GM19351 (cell line): ENCODE results near the gene MINK1.

Source experiments
- ATAC-seq: cut with Tn5 transposase; IDR thresholded peaks from one replicate; pipeline ENCODE4 v1.9.1; 2021; ENCODE audit warnings: mild to moderate bottlenecking, moderate library complexity; ENCODE audit not compliant: unreplicated experiment

The MINK1 gene

GRCh38 chr17:4945176-4945943, 112.2 kb downstream of the MINK1 start:
- ATAC-seq = no peak

- no peak for ATAC-seq
These were observed 112.8 kb downstream of the MINK1 start for GRCh38 chr17:4945944-4946280.

- no peak for ATAC-seq
These were observed 113.3 kb downstream of the MINK1 start for GRCh38 chr17:4946312-4946976.

GRCh38 chr17:4947010-4947410, 113.9 kb downstream of the MINK1 start:
- ATAC-seq = no peak
